Measurements from ENCODE around the gene GCHFR.

- TF ChIP-seq MXI1 (conservative IDR thresholded peaks at IDR 0.05; ENCODE audit: poor library complexity, severe bottlenecking) (no peak), CTCF (IDR thresholded peaks at IDR 0.05; ENCODE audit: poor library complexity, severe bottlenecking) (no peak), TAF1 (IDR thresholded peaks at IDR 0.05; ENCODE audit: low read depth) (no peak), SMC3 (conservative IDR thresholded peaks at IDR 0.05; ENCODE audit: poor library complexity) (no peak)
Observed at GRCh38 chr15:40785164-40785563, 21.3 kb downstream of the GCHFR start.

All from neural cell (in vitro differentiated cells).